Dendritic cell treated with granulocyte-macrophage colony-stimulating factor and Interleukin-4, amounts not matched to agents 40 ng/mL and 50 ng/mL, for 4 days (primary cell): ENCODE data around the gene RCOR2.

Source experiments
- H3K27ac Mint-ChIP-seq: one replicate; pipeline ENCODE4 v1.8.0; 2022; ENCODE audit warnings: mild to moderate bottlenecking, mixed read lengths
- H3K27me3 Mint-ChIP-seq: one replicate; pipeline ENCODE4 v1.8.0; 2022; ENCODE audit warnings: mild to moderate bottlenecking, mixed read lengths
- H3K36me3 Mint-ChIP-seq: one replicate; pipeline ENCODE4 v1.8.0; 2022; ENCODE audit warnings: low read depth, mixed read lengths
- H3K4me1 Mint-ChIP-seq: one replicate; pipeline ENCODE4 v1.8.0; 2022; ENCODE audit warnings: low read depth, mixed read lengths
- H3K4me3 Mint-ChIP-seq: one replicate; pipeline ENCODE4 v1.8.0; 2022; ENCODE audit warnings: mild to moderate bottlenecking, moderate library complexity, mixed read lengths
- H3K9me3 Mint-ChIP-seq: one replicate; pipeline ENCODE4 v1.8.0; 2022; ENCODE audit warnings: mixed read lengths
- intact Hi-C: fragments of 100-400 bp; cut with micrococcal nuclease; formaldehyde crosslinking; loops from one replicate; pipeline ENCODE4 v1.15.0; 2022

RCOR2 gene

DNA sequence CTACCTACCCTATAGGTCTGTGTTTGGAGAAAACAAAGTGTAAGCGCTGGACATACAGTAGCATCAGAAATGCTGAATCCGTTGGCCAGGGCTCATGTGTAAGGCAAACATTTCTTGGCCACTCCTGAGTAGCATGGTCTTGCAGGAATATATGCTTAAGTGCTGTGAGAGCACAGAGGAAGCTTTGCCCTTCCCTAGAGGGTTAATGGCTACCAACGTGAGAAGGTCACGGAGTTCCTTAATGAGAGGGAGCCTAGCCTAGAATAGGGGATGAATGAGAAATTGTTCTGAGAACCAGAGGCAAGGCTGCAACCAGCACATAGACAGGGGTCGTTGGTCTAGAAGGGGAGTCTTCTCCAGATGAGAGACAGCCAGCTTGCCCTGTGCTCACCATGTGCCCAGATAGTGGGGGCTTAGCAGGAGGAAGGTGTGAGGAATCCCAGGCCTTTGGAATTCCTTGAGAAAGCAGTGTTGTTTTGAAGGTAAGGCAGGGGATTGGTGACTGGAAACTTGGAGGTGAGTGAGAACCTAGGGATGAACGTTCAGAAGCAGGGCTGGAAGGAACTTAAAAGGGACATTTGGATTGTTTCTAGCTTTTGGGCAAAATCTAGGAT, 29.5 kb downstream of the RCOR2 start:
- intact Hi-C loops: loop anchor here (5.0 kb wide), 1 partner anchor 50 kb away; the partner anchor contains the start of gene MARK2
- H3K4me3 Mint-ChIP-seq: peak overlapping the region; percentile 39
- no peaks in the 10 kb centered on the region for H3K9me3 Mint-ChIP-seq

DNA sequence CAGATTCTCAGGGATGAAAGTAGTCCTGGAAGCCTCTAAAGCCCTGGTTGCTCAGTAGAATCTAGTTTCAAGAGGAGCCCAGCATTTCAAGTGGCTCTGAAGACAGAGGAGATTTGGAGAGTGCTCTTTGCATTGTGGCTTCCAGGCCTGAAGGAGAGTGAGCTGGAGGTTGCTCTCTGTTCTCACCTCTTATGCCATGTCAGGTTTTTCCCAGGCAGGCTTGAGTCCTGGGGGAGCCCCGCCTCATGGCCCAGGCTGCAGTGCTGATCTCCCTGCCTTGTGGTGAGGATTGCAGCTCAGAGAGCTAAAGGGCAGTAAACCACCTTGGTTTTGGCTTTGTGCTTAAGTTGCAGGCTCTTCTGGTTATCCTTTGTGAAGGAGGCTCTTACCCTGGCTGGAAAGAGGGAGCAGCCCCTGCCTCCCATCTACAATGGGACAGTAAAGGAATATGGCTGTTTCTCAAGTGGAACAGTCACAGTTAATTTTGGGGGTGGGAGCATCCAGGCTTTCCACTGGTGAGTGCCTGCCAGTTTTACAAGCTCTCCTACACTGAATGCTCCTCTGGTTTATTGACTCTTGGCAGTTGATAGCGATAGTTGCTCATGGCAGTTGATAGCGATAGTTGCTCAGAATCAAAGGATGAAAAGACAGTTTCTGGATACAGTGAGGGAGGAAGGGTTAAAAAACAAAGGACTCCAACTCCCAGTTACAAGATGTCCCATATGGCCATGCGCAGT, 32.6 kb downstream of the RCOR2 start:
- H3K4me1 Mint-ChIP-seq: peaks cover 94% of the 10 kb centered on the region
- H3K27ac Mint-ChIP-seq: peak overlapping the region; percentile 45
- H3K27me3 Mint-ChIP-seq: no peaks in the 10 kb centered on the region
- H3K9me3 Mint-ChIP-seq: no peaks in the 10 kb centered on the region
- intact Hi-C loops: no loop called here
- H3K4me3 Mint-ChIP-seq: no peak overlapping the region
- H3K36me3 Mint-ChIP-seq: peaks cover 21% of the 10 kb centered on the region

More for the DNA sequence above, 29.5 kb downstream of the RCOR2 start:
- peaks cover 96% of the 10 kb centered on the region for H3K4me1 Mint-ChIP-seq
- no peaks in the 10 kb centered on the region for H3K27me3 Mint-ChIP-seq
- peaks cover 37% of the 10 kb centered on the region for H3K36me3 Mint-ChIP-seq
- peak overlapping the region; percentile 91 for H3K27ac Mint-ChIP-seq

DNA sequence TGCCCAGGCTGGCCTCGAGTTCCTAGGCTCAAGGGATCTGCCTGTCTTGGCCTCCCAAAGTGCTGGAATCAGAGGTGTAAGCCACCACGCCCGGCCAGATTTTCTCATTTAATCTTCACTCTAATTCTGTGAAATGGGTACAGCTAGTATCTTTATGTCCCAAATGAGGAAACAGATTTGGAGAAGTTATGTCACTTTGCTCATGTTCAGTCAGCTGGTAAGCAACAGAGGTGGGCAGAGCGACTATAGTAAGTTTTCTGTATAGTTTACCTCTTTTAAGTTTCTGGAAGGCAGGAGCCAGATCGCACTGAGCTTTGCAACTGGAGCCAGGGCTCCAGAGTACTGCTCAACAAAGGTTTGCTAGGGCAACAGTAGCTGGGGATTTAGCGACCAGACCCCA, 33.2 kb downstream of the RCOR2 start:
- peaks cover 94% of the 10 kb centered on the region for H3K4me1 Mint-ChIP-seq
- intact Hi-C loops: no loop called here
- H3K4me3 Mint-ChIP-seq: no peak overlapping the region
- peak overlapping the region; percentile 45 for H3K27ac Mint-ChIP-seq
- peaks cover 25% of the 10 kb centered on the region for H3K36me3 Mint-ChIP-seq
- H3K27me3 Mint-ChIP-seq: no peaks in the 10 kb centered on the region
- no peaks in the 10 kb centered on the region for H3K9me3 Mint-ChIP-seq

DNA sequence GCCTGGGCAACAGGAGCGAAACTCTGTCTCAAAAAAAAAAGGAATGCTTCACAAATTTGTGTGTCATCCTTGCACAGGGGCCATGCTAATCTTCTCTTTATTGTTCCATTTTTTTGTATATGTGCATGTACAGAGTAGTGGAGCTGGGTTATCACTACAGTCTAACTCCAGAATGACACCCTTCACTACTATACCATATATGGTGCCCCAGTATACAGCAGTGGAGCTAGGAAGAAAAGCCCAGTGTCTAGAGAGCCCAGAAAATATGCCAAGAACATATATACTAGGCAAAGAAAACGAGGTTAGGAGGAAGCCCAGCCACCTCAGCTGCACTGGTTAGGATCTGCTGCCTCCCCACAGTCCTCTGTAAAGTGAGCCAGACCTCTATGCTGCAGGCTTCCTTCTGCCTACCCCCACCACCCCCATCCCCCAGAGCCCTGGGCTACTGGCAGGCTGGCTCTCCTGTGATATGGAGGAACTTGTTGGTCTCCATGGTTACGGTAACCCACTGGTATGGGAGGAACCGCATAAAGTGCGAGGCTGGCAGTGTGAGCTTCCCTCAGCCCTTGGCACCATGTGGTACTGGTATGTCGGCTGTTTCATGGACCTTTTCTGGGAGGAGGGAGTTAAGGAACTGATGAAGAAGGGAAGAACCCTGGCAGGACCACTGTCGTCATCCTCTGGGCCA, 34.3 kb downstream of the RCOR2 start:
- intact Hi-C loops: no loop called here
- Mint-ChIP-seq H3K9me3 (no peaks in the 10 kb centered on the region), H3K27me3 (no peaks in the 10 kb centered on the region), H3K4me3 (no peak overlapping the region), H3K27ac (peak overlapping the region; percentile 71), H3K36me3 (peaks cover 36% of the 10 kb centered on the region), H3K4me1 (peaks cover 94% of the 10 kb centered on the region)

DNA sequence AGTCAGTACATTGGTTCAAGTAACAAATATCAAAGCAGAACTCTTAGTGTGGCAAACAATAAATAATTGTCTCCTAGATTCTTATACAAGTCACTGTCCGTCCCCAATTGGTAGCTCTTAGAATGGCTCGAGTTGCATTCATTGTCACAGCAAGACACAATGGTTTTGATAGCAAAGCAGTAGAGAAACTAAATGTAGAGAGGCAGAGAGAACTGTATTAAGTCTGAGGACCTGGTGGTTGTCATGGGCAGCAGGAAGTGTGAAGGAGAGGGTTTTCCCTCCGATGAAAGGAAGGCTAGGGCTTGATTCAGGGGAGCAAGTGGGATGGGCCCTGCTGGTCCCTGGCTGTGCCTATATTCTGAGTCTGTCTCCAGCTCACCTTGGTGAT, 36.6 kb downstream of the RCOR2 start:
- Mint-ChIP-seq H3K4me3 (no peak overlapping the region), H3K36me3 (peaks cover 40% of the 10 kb centered on the region), H3K4me1 (peaks cover 81% of the 10 kb centered on the region), H3K9me3 (no peaks in the 10 kb centered on the region), H3K27me3 (no peaks in the 10 kb centered on the region), H3K27ac (peak overlapping the region; percentile 16)
- intact Hi-C loops: no loop called here

DNA sequence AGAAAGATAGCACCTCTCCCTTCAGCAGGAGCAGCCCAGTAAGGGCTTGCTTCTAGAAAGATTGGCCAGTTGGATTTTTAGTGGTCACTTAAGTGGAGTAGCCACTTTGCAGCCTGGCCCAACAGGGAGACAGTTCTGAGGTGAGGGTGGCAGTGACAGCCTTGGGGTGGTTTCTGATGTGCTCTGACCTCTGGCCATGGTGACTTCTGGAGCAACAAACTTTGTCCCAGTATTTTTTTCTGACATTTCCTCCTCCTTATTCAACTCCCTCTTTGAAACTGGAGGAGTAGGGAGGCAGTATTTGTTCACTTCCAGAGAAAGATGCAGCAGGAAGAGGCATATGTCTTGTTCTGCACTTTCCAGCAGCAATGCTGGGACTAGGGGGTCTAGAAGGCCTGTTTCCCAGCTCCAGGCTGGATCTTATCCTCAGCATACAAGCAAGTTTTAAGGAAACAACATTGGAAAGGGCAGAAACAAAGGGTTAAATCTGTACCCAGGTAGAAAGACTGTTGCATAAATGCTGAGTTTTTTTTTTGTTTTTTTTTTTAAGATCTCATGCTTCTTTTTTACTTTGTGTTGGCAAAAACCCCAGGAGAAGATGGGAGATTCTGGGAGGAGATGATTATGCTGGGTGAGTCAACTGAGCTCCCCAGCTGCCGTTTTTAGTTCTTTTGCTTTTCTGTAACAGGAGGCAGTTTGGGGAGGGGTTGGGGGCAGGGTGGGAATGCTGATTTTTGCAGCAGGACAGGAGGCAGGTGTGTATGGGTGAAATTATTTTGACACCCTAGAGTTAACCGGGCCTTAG, 37.2 kb downstream of the RCOR2 start:
- Mint-ChIP-seq H3K27me3 (no peaks in the 10 kb centered on the region), H3K27ac (peak overlapping the region; percentile 16), H3K4me1 (peaks cover 81% of the 10 kb centered on the region), H3K4me3 (no peak overlapping the region), H3K36me3 (peaks cover 42% of the 10 kb centered on the region), H3K9me3 (no peaks in the 10 kb centered on the region)
- intact Hi-C loops: loop anchor here (10.0 kb wide), 1 partner anchor 65 kb away; no protein-coding TSS in a partner anchor

DNA sequence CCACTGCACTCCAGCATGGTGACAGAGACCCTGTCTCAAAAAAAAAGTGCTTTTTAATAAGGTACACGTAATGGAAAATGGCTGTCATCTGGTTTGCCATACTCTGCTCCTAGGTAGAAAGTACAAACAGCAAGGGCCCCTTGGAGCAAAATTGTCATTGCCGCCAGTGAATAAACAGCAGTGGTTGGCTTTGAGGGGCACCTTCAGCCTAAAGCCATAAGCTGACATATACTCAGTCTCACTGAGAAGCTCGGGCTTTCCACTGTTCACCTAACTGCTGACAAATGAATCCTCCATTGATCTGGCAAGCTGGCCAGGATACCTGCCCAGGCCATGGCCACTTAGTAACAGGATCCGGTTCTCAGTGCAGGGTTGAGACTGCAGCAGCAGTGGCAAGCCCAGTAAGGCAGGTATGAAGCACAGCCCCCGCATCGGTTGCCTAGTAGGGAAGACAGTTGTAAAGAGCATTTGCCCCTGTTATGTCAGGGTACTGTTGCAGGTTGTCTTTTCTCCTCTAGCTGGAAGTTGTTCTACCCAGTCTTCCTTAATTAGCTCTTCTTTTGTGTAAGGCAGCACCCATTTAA, 39.2 kb downstream of the RCOR2 start:
- Mint-ChIP-seq H3K9me3 (no peaks in the 10 kb centered on the region), H3K36me3 (peaks cover 43% of the 10 kb centered on the region), H3K4me1 (peaks cover 82% of the 10 kb centered on the region), H3K27ac (peak overlapping the region; percentile 16), H3K4me3 (no peak overlapping the region), H3K27me3 (no peaks in the 10 kb centered on the region)
- intact Hi-C loops: loop anchor here (10.0 kb wide), 1 partner anchor 67 kb away; no protein-coding TSS in a partner anchor

DNA sequence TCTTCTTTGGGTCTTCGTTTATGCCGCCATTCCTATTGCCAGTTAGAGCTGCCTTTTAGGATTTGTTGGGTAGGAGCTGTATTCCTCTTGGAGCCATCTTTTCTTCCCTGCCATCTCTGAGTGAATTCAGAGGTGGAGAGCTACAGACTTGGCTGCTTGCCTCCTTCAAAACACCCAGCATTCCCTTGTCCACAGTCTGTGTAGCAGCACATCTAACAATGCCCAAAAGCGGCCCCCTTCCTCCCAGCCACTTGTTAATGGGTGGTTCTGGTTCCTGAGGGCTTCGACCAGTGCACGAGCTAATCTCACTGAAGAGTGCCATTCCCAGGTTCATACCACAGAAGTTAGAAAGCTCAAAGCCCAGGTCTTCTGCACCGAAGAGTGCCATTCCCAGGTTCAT, 40.3 kb downstream of the RCOR2 start:
- intact Hi-C loops: loop anchor here (10.0 kb wide), 1 partner anchor 68 kb away; no protein-coding TSS in a partner anchor
- H3K27me3 Mint-ChIP-seq: no peaks in the 10 kb centered on the region
- no peaks in the 10 kb centered on the region for H3K9me3 Mint-ChIP-seq
- no peak overlapping the region for H3K27ac Mint-ChIP-seq
- no peak overlapping the region for H3K4me3 Mint-ChIP-seq
- peaks cover 81% of the 10 kb centered on the region for H3K4me1 Mint-ChIP-seq
- H3K36me3 Mint-ChIP-seq: peaks cover 43% of the 10 kb centered on the region

DNA sequence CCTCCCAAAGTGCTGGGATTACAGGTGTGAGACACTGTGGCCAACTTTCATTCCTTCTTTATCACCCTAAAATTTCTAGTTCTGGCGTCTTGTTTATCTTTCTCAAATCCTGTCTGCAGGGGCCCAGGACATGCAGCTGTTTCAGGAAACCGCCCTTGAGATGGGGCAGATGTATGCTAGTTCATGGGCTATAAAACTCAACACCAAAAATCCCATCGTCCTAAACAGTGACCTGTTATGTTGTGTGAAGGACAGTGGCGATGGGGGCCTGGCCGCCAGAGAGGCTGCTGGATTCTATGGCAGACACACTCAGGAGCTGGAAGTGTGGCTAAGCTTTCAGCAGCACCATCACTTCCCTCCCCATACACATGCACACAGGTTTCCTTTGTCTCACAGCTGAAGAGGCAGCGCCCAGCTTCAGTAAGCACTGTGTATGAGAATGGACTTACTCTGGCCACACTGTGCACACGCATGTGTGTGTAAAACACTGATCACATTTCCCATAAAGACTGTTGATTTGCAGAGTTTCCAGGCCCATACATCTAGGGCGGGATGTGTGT, 41.4 kb downstream of the RCOR2 start:
- peaks cover 79% of the 10 kb centered on the region for H3K4me1 Mint-ChIP-seq
- H3K9me3 Mint-ChIP-seq: no peaks in the 10 kb centered on the region
- peaks cover 48% of the 10 kb centered on the region for H3K36me3 Mint-ChIP-seq
- H3K27me3 Mint-ChIP-seq: no peaks in the 10 kb centered on the region
- no peak overlapping the region for H3K27ac Mint-ChIP-seq
- intact Hi-C loops: loop anchor here (10.0 kb wide), 1 partner anchor 69 kb away; no protein-coding TSS in a partner anchor
- no peak overlapping the region for H3K4me3 Mint-ChIP-seq

DNA sequence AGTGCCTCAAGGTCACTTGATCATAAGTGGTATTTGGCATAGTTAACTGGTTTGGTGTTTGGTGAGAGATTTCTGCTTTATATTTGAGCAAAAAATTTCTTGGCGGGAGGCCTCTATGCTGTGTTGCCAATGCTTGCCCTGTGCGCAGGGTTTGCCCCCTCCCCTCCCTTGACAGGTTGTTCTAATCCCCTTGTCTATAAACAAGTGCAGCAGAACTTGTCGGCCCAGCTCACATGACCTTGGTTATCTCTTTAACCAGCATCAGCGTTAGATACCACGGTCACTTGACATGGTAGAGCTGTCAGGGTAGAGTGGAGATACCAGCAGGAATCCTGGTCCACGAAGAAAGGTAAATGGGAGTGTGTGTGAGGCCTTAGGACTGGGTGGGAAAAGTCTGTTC, 42.5 kb downstream of the RCOR2 start:
- Mint-ChIP-seq H3K4me1 (peaks cover 79% of the 10 kb centered on the region), H3K27ac (peak overlapping the region; percentile 82), H3K27me3 (no peaks in the 10 kb centered on the region), H3K9me3 (no peaks in the 10 kb centered on the region), H3K4me3 (no peak overlapping the region), H3K36me3 (peaks cover 48% of the 10 kb centered on the region)
- intact Hi-C loops: loop anchor here (10.0 kb wide), 1 partner anchor 70 kb away; no protein-coding TSS in a partner anchor

DNA sequence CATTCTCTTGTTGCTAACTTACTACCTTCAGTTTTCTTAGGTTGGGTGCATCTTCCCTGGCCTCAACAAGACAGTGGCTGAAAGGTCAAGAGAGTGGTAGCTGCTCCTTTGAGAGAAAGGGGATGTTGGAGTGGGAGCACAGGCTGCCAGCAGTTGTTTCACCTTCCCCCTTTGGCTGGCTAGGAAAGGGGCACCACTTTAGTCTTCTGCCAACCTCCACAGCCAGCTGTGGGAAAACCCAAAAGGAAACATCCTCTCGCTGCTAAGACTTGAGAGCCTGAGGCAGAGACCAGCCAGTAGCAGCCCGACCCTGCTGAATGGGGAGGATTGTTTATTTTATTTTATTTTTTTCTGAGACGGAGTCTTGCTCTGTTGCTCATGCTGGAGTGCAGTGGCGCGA, 43.7 kb downstream of the RCOR2 start:
- H3K36me3 Mint-ChIP-seq: peaks cover 50% of the 10 kb centered on the region
- H3K4me3 Mint-ChIP-seq: no peak overlapping the region

DNA sequence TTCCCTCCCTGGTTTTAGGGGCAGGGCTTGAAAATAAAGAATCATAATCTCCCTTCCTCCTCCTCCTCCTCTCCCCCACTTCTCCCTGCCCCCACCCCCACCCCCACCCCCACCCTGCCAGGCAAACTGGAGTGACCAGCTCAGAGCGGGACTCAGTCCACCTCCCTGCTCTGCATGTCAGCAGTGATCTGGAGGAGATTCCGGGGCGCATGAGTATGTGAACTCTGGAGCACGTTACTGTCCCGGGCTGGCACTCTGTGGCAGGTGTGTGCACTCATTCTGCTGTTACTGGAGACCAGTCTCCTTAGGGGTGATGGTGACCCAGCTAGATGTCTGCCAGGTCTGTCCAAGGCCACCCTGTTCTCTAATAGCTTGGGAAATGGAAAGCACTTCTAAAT, 44.2 kb downstream of the RCOR2 start:
- Mint-ChIP-seq H3K27ac (peak overlapping the region; percentile 82), H3K9me3 (no peaks in the 10 kb centered on the region), H3K4me3 (peak overlapping the region; percentile 48), H3K36me3 (peaks cover 49% of the 10 kb centered on the region), H3K4me1 (peaks cover 77% of the 10 kb centered on the region), H3K27me3 (no peaks in the 10 kb centered on the region)
- intact Hi-C loops: loop anchor here (1.0 to 10.0 kb wide), 2 partner anchors 34 to 72 kb away; no protein-coding TSS in a partner anchor

More for the DNA sequence above, 43.7 kb downstream of the RCOR2 start:
- Mint-ChIP-seq H3K4me1 (peaks cover 79% of the 10 kb centered on the region), H3K27me3 (no peaks in the 10 kb centered on the region), H3K27ac (peak overlapping the region; percentile 82), H3K9me3 (no peaks in the 10 kb centered on the region)
- intact Hi-C loops: loop anchor here (10.0 kb wide), 1 partner anchor 71 kb away; no protein-coding TSS in a partner anchor
